ENCODE results near the gene DUSP19.
A peak's percentile ranks its signal among the peaks of the same experiment; 100 is the strongest.

The DUSP19 gene

GRCh38 chr2:183123117-183123958 lies 44.8 kb downstream of the DUSP19 start:
- intact Hi-C loops (cut with DNase I) = loop anchor here (5.0 to 10.0 kb wide), 2 partner anchors 46 to 89 kb away; partner anchors contain the start of genes DUSP19 and NCKAP1
- DNase-seq = peak in 3 of 10 donors; percentile 8 to 69 (median 28)

- intact Hi-C loops (cut with DNase I) = loop anchor here (5.0 to 10.0 kb wide), 2 partner anchors 47 to 89 kb away; partner anchors contain the start of genes DUSP19 and NCKAP1
Observed at GRCh38 chr2:183123959-183124221, 45.3 kb downstream of the DUSP19 start.

DNA sequence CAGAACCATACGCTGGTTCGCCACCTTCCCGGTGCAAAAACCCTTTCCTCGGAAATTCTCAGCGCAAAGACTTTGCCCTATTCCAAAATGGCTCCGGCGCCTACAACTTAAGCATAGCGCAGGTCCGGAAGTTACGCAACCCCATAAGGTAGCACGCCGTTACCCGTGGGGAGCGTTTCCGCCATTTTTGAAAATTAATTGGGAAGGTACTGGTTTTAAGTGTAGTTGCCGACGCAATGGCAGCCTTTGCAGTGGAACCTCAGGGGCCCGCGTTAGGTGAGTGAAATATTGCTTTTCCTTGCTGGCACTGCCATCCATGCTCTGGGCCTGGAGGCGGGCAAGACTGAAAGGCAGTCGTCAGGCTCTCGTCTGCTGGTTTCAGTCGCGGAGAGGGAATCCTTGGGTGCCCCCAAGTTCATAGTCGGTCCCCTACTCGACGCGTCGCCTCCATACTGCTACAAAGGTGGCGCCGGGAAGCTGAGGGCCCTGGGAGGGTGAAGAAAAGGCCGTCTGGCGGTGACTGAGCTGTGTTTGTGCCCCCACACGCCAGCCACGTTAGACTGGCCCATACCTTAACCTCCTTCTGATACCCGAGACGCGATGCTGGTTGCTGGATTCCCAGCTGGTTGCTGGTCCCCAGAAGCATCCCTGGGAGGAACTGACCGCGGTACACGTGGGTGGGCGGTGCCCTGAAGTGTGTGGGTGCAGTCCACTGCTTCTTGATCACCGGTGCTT lies 45.8 kb downstream of the DUSP19 start, which contains the start of gene NUP35:
Gene NUP35, plus strand, starts transcription at position 222 of the 735 bp plus-strand sequence. Its CDS starts 15 bp downstream, at position 237.
- DNase-seq = peak; percentile 79 to 97 (median 89)
- intact Hi-C loops (cut with DNase I) = loop anchor here (5.0 to 10.0 kb wide), 2 partner anchors 47 to 90 kb away; partner anchors contain the start of genes DUSP19 and NCKAP1

More at GRCh38 chr2:183123959-183124221, 45.3 kb downstream of the DUSP19 start:
- DNase-seq = no peak

DNA sequence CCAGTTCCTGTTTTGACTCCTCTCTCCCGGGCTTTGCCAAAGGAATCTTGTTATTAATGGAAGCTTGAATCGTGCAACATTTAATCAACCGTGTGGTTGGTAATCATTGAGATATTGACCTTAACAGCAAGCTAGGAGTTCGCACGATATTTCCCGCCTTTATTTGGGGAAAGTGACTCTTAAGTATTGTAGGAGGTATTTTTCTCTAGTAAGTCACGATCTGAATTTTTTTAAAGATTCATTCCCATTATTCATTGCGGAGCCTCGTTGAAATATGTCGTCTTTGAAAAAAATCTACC lies 46.4 kb downstream of the DUSP19 start:
- intact Hi-C loops (cut with DNase I) = loop anchor here (5.0 to 10.0 kb wide), 2 partner anchors 48 to 90 kb away; partner anchors contain the start of genes DUSP19 and NCKAP1

DNA sequence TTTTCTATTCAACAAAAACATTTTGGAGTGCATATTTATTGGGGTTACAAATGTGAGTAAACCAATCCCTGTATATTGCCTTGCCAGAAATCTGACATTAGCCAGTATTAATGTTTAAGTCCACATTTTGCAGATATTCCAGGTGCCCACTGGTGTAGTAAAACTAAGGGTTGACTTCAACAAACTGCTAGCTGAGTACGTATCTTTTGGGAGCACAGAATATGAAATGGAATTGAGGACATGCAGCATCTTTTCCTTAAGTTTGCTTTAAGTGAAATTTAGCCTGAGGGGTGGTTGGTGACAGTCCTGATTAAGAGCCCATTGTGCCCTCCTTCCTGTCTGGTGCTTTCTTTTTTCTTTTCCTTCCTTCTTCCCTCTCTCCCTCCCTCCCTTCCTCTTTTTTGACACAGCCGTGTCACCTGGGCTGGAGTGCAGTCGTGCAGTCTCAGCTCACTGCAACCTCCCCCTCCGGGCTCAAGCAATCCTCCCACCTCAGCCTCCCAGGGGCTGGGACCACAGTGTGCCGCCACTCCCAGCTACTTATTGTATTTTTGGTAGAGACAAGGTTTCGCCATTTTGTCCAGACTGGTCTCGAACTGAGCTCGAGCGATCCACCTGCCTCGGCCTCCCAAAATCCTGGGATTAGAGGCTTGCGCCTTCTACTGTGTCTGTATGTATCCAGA lies 47.3 kb downstream of the DUSP19 start:
- no peak for DNase-seq
- intact Hi-C loops (cut with DNase I) = loop anchor here (10.0 kb wide), 1 partner anchor 91 kb away; the partner anchor contains the start of gene NCKAP1

More for the DNA sequence above, 46.4 kb downstream of the DUSP19 start:
- DNase-seq = no peak

- DNase-seq = no peak
- intact Hi-C loops (cut with DNase I) = loop anchor here (10.0 kb wide), 1 partner anchor 92 kb away; the partner anchor contains the start of gene NCKAP1
Observed at GRCh38 chr2:183126635-183127034, 48.1 kb downstream of the DUSP19 start.

DNA sequence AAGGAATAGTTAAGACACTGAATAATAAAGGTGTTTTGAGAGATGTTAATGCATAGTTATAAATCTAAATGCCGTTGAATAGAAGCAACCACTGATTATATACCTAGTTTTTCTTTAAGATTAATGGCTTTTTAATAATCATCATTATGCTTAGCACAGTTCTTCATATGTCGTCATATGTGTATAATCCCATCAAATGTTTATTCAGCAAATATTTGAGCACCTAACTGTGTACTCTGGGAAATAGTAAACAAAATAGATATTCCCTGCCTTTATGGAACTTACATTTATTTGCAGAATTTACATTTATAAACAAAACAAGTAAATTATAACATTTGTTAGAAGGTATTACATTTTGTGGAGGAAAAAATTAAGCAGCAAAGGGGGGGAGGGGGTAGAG lies 55.5 kb downstream of the DUSP19 start:
- intact Hi-C loops (cut with DNase I) = no loop called here
- no peak for DNase-seq

DNA sequence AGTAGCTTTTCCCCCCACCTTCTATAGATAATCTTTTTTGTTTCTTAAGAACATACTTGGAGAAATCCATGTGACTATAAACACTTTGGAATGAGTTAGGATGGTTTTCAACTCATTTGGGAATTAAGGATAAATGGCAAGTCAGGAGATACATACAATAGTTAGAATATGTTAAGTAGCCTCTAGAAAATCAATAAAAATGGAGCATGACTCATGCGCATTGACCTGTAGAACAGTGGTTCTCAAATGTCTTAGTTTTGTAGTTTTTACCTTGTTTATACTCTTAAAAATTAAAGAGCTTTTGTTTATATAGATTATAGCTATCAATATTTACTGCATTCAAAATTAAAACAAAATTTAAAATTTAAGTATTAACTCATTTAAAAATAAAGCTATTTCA lies 70.4 kb downstream of the DUSP19 start:
- intact Hi-C loops (cut with DNase I) = no loop called here
- no peak for DNase-seq

DNA sequence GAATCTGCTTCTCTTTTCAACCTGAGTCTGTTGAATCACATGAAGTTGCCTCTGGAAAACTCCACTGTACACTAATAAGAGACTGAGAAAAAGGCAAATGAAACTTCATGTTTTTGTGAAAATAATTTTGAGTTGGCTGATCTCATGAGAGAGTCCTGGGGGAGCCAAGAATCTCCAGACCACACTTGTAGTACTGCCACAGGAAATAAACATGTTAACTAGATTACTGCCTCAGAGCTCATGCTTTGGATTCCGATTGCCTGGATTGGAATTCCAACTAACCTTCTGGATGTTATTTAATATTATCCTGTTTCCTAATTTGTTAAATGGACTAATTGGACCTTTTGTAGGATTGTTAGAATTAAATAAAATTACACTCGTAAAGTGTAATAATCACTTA lies 70.9 kb downstream of the DUSP19 start:
- intact Hi-C loops (cut with DNase I) = no loop called here
- no peak for DNase-seq
